Epithelial cell of esophagus (primary cell): ENCODE results near the gene ARMC7.
A peak's percentile ranks its signal among the peaks of the same experiment; 100 is the strongest.

ENCODE experiments used
- DNase-seq: peaks from one replicate; pipeline ENCODE4 v3.0.0; 2010; ENCODE audit warnings: low read depth
- H3K4me3 ChIP-seq: 2 replicates; pipeline ENCODE4 v1.5.1; 2011; ENCODE audit warnings: mild to moderate bottlenecking, low read length, control low read depth
- TF ChIP-seq, protein P1 (sequence below): IDR thresholded peaks from 2 replicates; pipeline ENCODE4 v1.5.1; 2011; ENCODE audit warnings: low read depth, mild to moderate bottlenecking, low read length, control low read depth, inconsistent platforms; ENCODE audit not compliant: insufficient read depth; ENCODE audit errors: missing control alignments

The ARMC7 gene

DNA sequence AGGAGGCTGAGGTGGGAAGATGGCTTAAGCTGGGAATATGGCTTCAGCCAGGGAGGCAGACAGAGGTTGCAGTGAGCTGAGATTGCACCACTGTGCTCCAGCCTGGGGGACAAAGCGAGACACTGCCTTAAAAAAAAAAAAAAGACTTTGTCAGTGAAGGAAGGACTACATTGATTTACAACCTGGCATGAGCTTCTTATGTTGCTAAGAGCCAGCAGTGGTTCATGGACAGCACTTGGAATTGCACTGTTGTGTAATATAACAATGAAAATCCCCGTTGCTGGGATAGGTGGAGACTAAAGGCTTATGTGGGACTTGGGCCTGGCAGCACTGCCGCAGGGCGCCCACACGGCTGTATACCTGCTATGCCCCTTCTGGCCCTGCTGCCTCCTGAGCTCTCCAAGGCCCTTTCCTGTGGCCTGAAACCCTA, 36.1 kb upstream of the ARMC7 start:
- DNase-seq: no peak
- no peak overlapping the region for H3K4me3 ChIP-seq
- TF ChIP-seq, protein P1, sequence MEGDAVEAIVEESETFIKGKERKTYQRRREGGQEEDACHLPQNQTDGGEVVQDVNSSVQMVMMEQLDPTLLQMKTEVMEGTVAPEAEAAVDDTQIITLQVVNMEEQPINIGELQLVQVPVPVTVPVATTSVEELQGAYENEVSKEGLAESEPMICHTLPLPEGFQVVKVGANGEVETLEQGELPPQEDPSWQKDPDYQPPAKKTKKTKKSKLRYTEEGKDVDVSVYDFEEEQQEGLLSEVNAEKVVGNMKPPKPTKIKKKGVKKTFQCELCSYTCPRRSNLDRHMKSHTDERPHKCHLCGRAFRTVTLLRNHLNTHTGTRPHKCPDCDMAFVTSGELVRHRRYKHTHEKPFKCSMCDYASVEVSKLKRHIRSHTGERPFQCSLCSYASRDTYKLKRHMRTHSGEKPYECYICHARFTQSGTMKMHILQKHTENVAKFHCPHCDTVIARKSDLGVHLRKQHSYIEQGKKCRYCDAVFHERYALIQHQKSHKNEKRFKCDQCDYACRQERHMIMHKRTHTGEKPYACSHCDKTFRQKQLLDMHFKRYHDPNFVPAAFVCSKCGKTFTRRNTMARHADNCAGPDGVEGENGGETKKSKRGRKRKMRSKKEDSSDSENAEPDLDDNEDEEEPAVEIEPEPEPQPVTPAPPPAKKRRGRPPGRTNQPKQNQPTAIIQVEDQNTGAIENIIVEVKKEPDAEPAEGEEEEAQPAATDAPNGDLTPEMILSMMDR: no peak

DNA sequence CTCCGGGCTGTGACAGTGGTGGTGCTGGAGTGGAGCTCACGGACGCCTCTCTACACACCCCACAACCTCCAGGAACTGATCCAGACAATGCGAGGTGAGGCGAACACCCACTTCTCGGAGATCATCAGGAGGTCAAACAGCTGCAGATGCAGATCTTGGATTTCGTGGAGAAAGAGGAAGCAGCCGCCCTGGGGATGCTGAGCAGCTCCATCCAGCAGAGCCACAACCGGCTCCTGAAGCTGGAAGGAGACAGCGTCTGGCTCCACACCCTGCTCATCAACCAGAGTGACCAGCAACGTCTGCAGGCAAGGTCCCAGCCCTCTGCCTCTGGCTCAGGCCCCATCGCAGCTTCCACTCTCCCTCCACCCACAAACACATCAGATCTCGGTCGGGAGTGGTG, 35.2 kb upstream of the ARMC7 start:
- H3K4me3 ChIP-seq: no peak overlapping the region
- no peak for DNase-seq
- TF ChIP-seq, protein P1: no peak

DNA sequence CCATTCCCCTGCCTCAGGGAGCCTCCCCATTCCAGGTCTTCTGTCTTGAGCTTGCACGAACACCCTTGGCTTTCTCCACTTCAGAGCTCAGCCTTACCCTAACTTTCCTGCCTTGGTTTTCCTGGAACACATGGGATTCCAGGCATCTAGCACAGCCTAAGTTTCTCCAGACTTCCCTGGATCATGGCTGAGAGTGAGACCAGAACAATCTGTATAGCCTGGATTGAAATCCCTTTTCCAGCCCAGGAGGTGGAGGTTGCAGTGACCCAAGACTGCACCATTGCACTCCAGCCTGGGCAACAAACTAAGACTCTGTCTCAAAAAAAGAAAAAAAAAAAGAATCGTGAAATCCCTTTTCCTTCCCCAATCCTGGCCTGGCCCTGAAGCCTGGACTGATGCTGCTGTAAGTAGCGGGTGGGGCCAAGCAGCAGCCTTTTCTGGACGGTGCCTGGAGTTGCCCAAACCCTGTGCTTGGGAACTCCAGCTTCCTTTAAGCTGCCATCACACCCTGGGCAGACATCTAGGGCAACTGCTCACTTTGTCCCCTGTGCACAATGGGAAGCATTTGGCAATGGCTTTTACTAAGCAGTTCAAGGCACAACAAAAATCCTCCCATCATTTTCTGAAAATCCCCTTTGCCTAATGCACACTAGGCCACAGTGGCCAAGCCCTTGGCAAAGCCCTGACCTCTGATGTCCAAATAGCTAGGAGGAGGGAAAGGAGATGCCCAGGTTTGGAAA, 34.0 kb upstream of the ARMC7 start:
- TF ChIP-seq, protein P1: no peak
- no peak overlapping the region for H3K4me3 ChIP-seq
- DNase-seq: no peak

DNA sequence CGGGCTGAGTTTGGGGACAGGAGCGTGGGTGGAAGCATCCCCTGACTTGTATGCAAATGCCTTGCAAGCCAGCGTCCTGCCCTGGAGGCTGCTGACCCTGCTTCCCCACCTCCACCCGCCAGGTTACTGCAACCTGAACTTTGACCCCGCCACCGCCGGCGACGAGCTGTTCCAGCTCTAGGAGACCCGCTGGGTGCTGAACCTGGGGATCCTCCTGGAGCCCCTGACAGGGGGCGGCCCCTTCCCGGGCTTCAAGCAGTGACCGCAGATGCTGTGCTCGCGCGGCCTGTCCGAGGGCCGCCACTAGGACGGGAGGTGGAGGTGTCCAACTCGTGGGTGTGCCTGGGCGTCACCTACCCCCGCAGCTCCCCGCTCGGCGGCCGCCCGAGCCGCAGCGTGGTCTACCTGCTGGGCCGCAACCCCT, 32.7 kb upstream of the ARMC7 start:
- no peak for DNase-seq
- TF ChIP-seq, protein P1: no peak
- no peak overlapping the region for H3K4me3 ChIP-seq

DNA sequence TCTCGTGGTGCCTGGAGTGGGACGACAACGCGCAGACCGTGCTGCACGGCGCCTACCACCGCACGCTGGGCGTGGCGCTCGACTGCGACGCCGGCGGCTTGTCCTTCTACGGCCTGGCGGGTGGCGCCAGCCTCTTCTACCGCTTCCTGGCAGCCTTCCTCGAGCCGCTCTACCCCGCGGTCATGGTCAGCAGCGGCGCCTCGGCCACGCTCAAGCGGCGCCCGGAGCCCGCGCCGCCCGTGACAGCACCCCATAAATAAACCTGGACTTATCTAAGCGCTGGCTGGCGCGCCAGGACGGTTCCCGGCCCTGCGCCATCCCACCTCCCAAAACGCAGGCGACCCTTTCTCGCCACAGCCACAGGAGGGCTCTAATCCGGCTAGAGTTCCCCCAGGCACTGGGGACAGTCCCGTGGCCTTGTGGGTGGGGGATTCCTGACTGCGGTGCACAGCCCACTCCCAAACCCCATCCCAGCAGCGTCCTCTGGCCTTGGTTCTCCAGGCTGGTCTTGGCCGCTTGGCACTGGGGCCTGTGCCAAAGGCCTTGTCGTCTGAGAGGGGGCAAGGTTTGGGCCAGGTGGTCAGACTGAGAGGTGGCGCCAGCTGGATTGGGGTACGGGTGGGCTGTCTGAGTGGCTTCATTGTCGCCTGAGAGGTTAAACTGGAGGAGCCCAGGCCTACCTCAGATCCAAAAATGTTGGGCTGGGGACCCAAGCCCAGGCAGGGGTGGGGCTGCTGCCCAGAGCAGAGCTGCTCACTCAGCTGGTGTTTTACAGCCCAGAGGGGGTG, 32.1 kb upstream of the ARMC7 start:
- H3K4me3 ChIP-seq: peak overlapping the region; percentile 10
- peak; percentile 28 for DNase-seq
- TF ChIP-seq, protein P1: peak; percentile 2

DNA sequence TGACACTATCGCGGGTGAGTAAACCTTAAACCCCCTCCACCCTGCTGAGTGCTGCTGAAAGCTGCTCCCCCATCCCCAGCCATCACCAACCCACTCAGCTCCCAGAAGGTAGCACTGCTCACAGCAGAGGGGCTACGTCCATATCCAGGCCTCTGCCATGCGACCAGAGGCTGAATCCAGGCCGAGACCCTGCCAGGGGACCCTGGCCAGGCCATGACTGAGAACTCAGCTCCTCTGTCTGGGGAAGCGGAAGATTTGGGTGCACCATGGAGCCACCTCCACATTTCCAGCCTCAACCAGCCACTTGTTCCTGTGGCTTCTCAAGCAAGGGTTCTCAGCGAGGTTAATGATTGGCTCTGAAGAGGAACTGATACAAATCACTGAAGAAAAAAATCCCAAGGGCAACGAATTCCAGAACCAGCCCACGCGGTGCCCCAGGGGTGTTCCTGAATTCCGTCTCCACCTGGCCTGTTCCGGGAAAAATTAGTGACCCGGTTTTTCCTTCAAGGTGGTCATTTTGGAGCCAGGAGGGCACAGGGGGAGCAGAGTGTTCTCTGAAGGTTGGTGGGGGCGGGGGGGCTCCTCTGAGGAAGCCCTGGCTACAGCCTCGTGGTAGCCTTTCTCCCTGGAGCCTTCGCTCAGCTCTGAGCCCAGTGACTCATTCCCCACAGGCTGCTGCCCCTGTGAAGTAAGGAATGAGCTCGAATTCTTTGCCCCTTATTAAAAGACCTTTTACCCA, 31.3 kb upstream of the ARMC7 start:
- TF ChIP-seq, protein P1: no peak
- DNase-seq: peak; percentile 50
- no peak overlapping the region for H3K4me3 ChIP-seq
